HG03139 (cell line): ENCODE results near the gene CCDC63.
"Not testable (repeated sequence)": the region's sequence is repeated elsewhere in the genome, so short reads cannot be mapped to it uniquely, and the experiment has no call there.

Source experiments
- ATAC-seq: cut with Tn5 transposase; IDR thresholded peaks from one replicate; pipeline ENCODE4 v1.9.1; 2021; ENCODE audit not compliant: unreplicated experiment

The CCDC63 gene

GRCh38 chr12:110943373-110943772 is 96.6 kb downstream of the CCDC63 start:
- no peak for ATAC-seq

- no peak for ATAC-seq
These were observed 101.3 kb downstream of the CCDC63 start for GRCh38 chr12:110948041-110948440.

- ATAC-seq: not testable (repeated sequence)
These were observed 103.7 kb downstream of the CCDC63 start for GRCh38 chr12:110950466-110950865.

- not testable (repeated sequence) for ATAC-seq
These were observed 104.1 kb downstream of the CCDC63 start for GRCh38 chr12:110950867-110951266.
